Right lobe of liver (tissue), 4 donors: ENCODE data around the gene ZNF672.

ENCODE experiments used
- CTCF ChIP-seq, 4 donors: fragments of 200-600 bp in 3 of 4; fragments of 450-650 bp in 1 of 4; IDR thresholded peaks; one replicate each; pipeline versions ENCODE4 v1.5.1 to v1.8.0; 2016 to 2022; ENCODE audit warnings: antibody characterized with exemption in 4 of 4, mild to moderate bottlenecking in 2 of 4
- POLR2A ChIP-seq: fragments of 450-650 bp; IDR thresholded peaks from one replicate; pipeline ENCODE4 v1.6.1; 2017; ENCODE audit warnings: antibody characterized with exemption, mild to moderate bottlenecking
- donor health status: DM: no; HTN: no; CAD: no.
- donor health status: DM: no; HTN: no; CAD: no.
- donor health status: DM: no; HTN: yes; CAD: no.

DNA sequence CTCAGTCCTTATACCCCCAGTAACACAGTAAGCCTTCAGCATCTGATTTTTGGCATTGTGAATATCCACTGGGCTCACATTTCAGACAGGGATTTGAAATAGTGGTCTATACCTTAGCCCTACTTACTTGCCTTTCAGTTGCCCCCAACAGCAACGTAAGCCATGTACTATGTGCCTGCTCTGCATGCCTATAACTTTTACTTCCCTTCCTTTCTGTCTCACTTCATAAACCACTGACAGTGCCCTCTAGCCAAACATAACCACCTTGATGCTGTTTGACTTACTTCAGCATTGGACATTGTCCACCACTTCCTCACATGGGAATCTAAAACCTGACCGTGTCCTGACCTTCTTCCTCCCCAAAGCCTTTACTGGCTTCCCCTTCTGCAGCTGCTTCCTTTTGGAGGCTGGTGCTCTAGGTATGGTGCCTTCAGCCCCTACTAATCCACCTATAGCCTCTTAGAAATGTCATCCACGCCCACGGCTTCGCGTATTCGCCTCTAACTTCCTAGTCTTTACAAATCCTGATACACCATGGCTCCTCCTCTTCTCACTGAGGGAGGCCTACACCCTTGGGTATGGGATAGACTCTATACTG lies 3.6 kb upstream of the ZNF672 start:
- no peak for TF ChIP-seq POLR2A
- TF ChIP-seq CTCF (IDR thresholded peaks at IDR 0.05): no peak
